GM21515 (cell line): ENCODE data around the gene NRP1.
"Not testable (repeated sequence)": the region's sequence is repeated elsewhere in the genome, so short reads cannot be mapped to it uniquely, and the experiment has no call there.

Experiments
- ATAC-seq: cut with Tn5 transposase; IDR thresholded peaks from one replicate; pipeline ENCODE4 v1.9.1; 2021; ENCODE audit not compliant: unreplicated experiment

The NRP1 gene

GRCh38 chr10:33334153-33334804 lies at the start of gene NRP1:
Gene NRP1, minus strand, starts transcription at chr10:33334667. Its CDS starts 285 bp downstream, at chr10:33334382.
- no peak for ATAC-seq

DNA sequence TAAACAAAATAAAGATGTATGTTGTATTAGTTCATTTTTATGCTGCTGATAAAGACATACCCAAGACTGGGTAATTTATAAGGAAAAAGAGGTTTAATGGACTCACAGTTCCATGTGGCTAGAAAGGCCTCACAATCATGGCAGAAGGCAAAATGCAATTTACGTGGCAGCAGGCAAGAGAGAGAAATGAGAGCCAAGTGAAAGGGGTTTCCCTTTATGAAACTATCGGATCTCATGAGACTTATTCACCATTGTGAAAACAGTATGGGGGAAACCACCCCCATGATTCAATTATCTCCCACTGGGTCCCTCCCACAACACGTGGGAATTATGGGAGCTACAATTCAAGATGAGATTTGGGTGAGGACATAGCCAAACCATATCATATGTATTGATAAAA lies 49.7 kb upstream of the NRP1 start:
- not testable (repeated sequence) for ATAC-seq

GRCh38 chr10:33382921-33383713 lies 48.6 kb upstream of the NRP1 start:
- no peak for ATAC-seq

- no peak for ATAC-seq
Observed at GRCh38 chr10:33382216-33382600, 47.7 kb upstream of the NRP1 start.

DNA sequence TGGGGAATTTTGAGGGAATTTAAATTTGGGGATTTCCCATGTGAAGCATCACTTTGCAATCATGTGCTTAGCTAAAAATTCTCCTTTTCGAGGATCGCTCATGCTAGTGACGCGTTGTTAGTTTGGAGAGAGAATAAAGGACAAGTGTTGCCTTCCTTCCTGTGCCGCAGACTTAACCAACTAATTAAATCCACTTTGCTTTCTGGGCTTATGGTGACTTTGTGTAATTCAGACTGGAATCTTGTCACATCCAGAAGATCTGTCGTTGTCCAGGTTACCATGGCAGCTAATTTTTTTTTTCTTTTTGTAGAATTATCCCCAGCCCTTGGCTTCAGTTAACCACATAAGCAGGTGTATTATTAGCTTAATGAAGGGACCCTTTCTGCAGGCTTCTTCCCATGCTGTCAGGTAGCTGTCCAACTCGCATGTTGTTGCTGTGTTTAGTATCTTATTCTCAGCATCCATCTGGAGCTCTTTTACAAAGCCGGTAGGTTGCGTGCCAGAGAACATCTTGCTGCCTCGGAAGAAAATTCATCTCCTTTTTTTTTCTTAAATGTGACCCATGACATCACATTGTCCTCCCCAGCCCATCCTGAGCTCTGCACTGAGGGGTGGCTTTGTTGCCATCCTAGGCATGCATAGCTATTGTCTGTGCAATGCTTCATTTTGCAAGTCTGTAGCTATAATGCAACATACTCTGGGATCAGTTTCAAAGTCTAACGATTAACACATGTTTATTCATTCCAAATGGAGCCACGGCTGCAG lies 47.2 kb upstream of the NRP1 start:
- ATAC-seq = no peak

DNA sequence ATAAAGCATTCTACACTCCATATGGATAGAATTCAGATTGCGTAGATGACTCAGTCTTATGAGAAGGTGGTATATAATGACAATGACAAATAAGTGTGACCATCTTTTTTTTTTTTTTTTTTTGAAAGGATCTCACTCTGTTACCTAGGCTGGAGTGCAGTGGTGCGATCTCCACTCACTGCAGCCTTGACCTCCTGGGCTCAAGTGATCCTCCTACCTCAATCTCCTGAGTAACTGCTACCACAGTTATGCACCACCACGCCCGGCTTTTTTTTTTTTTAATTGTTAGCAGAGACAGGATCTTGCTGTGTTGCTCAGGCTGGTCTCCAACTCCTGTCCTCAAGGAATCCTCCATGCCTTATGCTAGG lies 43.2 kb upstream of the NRP1 start:
- ATAC-seq = no peak

DNA sequence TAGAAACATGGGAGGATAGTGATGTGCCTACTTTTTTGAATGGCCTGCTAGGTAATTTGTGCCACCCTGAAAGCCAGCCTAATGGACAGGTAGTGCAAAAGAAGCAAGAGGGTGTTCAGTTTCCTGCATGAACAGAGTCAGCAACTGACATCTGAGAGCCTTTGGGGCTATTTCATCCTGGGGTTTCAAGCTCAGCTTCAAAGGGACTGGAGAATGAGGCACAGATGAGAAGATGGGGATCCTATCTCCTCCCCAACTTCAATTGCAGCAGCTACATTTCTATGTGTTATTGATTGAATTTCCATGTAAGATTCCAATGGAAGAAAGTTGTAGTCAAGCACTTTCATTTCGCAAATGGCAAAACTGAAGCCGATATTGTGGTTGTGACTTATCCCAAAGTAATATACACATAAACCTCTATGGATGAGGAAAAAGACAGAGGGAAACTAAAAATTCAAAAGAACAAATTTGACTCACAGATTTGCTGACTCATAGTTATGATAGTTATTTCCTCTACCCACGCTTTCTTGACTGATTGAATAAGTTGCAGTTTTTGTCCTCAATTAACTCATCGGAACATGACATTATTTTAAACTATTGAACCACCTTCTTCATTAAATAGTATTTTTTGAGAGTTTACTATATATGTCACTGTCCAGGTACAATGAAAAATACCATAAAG lies 42.6 kb upstream of the NRP1 start:
- no peak for ATAC-seq

- ATAC-seq = no peak
Observed at GRCh38 chr10:33376476-33376875, 42.0 kb upstream of the NRP1 start.

GRCh38 chr10:33373263-33373662 lies 38.8 kb upstream of the NRP1 start:
- ATAC-seq = no peak

DNA sequence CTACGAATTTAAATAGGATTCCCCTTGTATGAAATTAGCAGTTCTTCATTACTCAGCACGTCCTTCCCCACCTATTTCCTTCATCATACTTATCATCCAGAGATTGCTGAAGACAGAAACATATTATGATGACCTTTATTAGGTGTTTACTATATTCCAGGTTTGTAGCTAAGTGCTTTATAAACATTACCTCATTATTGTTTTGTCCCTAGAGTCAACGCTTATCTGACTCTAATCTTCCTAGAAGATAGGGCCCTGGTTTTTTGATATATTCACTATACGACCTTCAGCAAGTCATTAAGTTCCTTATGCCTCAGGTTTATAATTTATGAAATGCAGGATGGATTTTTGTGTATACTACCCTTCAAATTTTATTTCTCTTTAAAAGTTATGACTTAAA lies 36.8 kb upstream of the NRP1 start:
- no peak for ATAC-seq

DNA sequence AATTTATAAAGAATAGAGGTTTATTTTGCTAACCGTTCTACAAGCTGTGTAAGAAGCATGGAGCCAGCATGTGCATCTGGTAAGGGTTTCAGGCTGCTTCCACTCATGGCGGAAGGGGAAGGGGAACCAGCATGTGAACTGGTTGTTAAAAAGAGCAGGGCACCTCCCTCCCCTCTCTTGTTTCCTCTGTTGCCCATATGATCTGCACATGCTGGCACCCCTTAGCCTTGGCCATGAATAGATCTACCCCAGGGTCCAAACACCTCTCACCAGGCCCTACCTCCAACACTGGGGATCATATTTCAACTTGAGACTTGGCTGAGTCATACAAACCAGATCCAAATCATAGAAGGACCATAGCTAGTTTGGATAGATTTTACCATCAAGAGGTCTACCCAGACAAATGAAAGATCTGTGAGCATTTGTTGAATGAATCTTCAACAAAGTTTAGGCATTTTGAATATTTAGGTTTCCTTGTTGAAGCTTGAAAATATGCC lies 36.0 kb upstream of the NRP1 start:
- ATAC-seq = no peak

GRCh38 chr10:33368086-33368485 lies 33.6 kb upstream of the NRP1 start:
- no peak for ATAC-seq

DNA sequence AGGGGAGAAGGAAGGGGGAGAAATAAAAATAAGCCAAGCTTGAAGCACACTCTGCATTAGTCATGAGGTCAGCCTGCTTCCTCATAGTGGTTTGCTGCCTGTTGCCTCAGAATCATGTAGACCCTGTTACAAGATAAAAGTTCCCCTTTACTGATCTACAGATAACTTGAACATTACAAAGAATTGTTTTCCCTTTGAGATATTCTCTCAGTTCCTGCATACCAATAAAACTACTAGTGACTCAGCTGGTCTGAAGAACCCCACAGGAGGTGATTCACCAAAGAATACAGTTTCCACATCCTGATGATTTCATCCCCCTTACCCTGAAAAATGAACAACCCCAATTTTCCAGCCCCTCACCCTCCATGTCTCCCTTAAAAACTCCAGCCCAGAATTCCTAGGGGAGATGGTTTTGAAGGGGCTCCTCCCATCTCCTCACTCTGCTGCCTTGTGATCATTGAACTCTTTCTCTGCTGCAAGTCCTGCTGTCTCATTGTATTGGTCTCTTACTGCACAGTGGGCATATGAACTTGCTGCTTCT lies 31.5 kb upstream of the NRP1 start:
- ATAC-seq = no peak

- no peak for ATAC-seq
Observed at GRCh38 chr10:33365301-33365700, 30.8 kb upstream of the NRP1 start.

DNA sequence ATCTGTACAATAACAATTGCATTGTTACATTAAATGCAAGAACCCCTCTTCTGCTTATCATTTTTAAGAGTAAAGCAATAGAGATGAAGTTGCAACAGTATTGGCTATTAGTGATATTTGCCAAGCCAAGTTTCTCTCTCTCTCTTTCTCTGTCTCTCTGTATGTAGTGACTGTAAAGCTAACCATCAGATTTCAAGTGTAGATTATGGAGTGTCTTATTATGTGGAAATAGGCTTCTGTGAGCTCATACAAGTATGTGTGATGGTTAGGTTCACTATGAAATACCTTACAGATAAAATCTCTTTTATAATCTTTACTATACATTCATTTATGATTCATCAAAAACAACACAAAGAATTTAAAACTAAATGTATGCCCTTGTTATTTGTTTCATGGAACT lies 28.6 kb upstream of the NRP1 start:
- no peak for ATAC-seq

DNA sequence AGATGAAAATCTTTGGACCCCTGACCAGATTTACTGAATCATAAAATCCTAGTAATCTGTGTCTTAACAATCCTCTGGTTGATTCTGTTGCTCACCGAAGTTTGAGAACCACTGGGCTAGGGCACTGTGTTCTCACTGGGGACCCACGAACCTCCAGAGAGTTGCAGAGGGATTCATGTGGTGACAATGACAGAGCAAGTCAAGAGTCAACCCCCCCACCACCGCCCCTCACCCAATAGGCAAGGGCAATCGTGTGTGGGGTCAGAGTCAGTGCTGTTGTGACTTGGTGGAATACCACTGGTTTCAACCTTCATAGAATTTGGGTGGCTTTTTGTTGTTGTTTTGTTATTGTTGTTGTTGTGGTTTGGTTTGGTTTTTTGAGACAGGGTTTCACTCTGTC lies 23.5 kb upstream of the NRP1 start:
- no peak for ATAC-seq

DNA sequence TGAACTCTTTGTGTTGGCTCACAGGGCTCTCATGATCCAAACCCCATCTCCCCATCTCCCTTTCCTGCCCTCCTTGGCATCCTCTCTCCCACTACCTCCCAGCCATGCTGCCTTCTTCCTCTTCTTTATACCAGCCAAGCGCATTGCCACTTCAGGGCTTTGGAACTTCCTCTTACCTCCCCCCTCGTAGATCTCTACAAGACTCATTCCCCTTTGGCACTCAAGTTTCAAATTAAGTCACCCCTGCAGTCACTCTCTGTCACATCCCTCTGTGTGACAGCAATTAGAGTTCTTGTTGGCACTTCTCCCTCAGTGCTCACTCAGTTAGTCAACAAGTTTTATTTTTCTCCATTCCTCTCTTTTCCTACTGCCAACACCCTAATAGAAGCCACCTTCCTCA lies 20.8 kb upstream of the NRP1 start:
- no peak for ATAC-seq

DNA sequence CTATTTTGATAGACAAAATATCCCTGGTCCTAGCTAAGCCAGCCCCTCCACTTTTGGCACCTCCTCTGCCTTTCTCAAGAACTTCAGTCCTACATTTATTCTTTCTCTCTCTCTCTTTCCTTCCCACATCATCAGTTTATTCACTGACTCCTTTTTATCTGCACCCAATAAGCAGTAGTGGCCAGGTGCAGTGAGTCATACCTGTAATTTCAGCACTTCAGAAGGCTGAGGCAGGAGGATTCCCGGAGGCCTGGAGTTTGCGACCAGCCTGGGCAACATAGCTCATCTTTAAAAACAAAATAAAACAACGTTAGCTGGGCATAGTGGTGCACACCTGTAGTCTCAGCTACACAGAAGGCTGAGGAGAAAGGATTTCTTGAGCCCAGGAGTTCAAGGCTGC lies 19.4 kb upstream of the NRP1 start:
- ATAC-seq = no peak

- ATAC-seq = no peak
Observed at GRCh38 chr10:33353334-33353733, 18.9 kb upstream of the NRP1 start.

- no peak for ATAC-seq
Observed at GRCh38 chr10:33352615-33353014, 18.1 kb upstream of the NRP1 start.

- ATAC-seq = no peak
Observed at GRCh38 chr10:33352175-33352574, 17.7 kb upstream of the NRP1 start.
